T1000 (cell line): ENCODE data around the gene SLC24A3.

Experiments used
- DNase-seq: peaks from one replicate; lab custom pipeline; 2025; ENCODE audit warnings: mixed read lengths; lab: John Stamatoyannopoulos, UW

Gene SLC24A3

GRCh38 chr20:19598117-19598850 is 385.8 kb downstream of the SLC24A3 start:
- no peak for DNase-seq

GRCh38 chr20:19599200-19599599 is 386.8 kb downstream of the SLC24A3 start:
- no peak for DNase-seq

DNA sequence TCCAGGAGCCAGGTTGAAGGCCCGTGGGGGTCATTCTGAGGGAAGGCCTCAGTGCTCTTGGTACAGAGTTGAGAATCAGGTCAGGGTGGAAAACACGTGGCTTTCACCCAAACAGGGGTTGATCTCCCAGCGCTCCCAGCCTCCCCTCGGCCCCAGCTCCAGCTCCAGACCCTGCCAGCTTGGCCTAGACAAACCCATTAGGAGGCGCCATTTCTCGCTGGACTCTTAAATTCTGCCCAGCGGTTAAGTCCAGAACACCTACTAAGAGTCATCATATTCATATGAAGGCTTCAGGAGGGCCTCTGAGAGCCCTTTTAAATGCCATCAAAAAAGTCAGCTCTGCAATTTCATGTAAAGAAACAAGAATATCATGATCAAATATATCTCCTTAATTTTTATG is 387.6 kb downstream of the SLC24A3 start:
- DNase-seq, result no peak

- DNase-seq, result no peak
Measured at GRCh38 chr20:19601126-19601810, 388.8 kb downstream of the SLC24A3 start.

GRCh38 chr20:19602675-19603375 is 390.4 kb downstream of the SLC24A3 start:
- DNase-seq, result no peak

DNA sequence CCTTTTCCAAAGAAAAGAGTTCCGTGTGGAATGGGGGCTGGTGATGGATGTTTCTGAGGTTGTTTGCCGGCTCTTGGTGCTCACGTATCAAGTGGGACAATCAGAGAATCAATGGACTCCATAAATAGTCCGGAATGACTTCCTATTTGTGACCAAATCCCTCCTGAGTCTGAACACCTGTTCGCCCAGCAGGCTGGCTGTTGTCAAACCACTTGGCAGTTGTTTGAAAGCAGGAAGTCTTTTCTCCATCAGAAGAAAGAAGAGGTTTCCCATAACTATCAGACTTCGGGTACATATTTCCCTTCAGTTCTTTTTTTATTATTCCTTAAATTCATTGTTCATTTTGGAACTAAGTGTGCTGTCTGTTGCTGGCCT is 390.9 kb downstream of the SLC24A3 start:
- DNase-seq, result no peak

DNA sequence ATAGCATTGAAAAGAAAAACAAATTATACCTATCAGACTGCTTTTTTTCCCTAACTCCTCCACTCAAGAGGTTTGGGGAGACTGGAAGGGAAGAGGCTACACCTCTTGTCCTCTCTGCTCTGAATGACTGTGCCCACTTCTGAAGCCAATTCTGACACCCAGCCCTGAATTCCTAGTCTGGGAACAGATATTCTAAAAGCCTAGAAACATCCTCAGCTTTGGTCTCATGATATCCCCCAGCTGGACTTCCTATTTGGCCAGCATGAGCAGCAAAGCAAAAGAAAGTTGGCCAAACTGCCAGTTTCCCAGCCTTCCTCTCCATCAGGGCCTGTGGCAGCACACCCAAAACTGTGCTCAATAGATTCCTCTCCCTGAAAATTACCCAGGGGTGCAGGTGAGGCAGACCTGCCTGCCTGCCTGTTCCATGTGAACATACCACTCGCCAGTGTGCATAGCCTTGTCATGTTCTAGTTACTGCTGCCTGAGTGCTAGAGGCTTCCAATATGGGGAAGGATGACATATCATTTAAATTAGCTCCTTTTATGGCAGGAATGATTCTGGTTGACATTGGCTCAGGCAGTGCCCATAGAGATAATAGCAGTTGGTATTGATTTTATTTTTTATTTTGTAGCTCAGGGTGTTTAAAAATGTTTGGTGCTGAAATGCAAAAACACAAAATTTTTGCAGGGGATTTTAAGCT is 393.5 kb downstream of the SLC24A3 start:
- no peak for DNase-seq

- no peak for DNase-seq
Measured at GRCh38 chr20:19609642-19610223, 397.3 kb downstream of the SLC24A3 start.

GRCh38 chr20:19615629-19616028 is 403.2 kb downstream of the SLC24A3 start:
- DNase-seq, result no peak

DNA sequence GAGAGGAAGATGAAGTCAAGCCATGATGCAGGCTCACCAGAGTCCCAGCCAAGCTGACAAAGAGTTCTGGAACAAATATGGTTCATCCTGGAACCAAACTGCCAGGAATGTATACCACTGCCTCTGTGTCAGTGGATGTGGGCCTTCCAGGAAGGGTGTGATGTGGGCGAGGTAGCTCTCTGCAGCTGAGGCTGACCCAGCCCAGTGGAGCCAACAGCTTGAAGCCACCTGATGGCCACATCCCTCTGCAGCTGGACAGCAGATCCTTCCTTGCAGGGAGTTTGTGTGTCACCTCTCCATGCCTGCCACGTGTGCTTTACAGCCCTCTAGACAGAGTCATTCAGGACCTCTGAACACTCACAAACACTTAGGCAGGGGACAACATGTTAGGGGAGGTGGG is 403.6 kb downstream of the SLC24A3 start:
- no peak for DNase-seq

GRCh38 chr20:19616620-19617019 is 404.2 kb downstream of the SLC24A3 start:
- DNase-seq, result no peak

DNA sequence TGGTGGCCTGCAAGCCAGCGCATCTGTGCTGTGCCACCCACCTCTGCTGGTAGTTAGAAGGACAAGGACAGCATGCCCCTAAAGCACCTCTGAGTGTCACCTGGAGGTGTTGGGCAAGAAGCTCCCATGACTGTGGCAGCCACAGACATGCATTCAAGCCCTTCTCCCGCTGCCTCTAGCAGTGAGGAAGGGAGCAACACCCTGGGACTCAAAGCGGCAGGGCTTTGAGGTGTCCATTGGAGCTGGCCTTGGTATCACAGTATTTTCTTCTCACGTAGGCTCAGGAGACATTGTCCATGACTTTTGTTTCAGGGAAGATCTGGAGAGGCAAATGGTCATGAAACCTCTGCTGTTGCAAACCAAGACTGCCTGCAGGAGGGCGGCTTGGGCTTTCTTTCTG is 404.8 kb downstream of the SLC24A3 start:
- DNase-seq, result no peak

DNA sequence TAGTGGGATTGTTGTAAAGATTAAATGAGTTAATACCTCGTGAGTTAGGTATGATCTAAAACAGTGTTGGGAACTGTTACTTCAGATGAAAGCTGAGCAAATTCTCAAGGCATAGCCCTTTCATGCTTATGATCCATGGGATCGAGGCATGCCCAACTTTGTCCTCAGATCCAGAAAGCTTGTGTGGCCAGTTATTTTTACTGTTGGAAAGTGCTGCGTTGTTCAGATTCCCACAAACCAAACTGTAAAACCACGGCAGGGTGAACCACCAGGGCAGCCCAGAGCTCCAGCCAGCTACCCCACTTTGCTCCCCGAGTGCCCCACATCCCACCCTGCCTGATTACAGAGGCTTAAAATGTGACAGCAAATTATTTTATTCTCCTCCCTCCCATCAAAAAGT is 406.3 kb downstream of the SLC24A3 start:
- DNase-seq, result no peak

DNA sequence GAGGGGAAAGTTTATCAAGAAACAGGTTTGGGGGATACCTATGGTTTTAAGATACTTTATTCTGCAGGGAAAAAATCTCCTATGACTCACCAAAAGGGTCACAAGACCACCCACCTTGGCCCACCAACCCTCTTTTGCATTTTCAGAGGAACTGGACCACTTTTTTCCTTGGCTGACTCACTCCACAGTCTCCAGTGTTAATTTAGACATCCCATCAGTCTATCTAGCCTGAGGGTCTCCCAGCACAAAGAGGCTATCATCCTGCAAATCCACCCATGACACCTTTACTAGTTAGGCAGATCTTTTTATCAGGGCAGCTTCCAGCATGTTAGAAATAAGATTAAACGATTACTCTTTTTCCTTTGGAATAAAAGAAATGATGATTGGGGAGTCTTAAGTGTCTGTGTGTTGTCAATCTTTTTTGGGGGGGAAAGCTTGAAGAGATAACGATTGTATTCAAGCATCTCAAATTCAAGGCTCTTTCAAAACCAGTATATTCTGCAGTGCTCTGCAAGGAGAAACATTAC is 407.5 kb downstream of the SLC24A3 start:
- no peak for DNase-seq

DNA sequence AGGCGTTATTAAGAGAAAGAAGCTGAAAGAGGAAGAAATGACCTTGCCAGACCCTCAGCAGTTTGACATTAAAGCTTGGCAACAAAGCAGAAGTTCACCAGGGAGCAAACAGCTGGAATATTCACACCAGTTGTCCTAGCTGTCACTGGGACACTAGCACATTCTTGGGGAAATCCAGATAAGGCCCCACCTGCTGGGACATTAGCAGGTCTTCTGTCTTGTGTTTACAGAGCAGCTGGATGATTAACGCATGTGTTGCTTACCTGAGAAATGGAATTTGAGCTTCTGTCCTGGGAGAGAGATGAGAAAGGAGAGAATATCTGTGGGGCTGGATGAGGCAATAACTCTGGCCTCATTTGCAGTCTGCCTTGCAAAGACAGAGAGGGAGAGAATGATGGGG is 408.0 kb downstream of the SLC24A3 start:
- DNase-seq, result no peak

DNA sequence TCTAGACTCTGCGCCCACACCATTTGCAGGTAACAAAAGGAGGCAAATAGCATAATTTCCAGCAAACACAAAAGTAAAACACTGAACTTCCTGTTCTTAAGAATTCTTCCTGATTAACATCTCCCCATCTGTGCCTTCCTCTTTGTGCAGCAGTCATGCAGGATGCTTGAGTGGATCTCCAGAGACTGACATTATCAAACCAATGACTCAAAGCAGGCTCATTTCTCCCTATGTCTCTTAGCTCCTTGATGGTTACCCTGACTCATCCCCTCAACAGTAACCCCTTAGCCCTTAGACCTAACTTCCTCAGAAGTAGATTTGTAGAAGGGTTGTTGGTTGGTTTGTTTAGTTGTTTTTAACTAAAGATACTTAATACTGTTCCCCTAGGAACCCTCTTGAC is 408.6 kb downstream of the SLC24A3 start:
- DNase-seq, result no peak

GRCh38 chr20:19624221-19624965 is 412.0 kb downstream of the SLC24A3 start:
- no peak for DNase-seq

DNA sequence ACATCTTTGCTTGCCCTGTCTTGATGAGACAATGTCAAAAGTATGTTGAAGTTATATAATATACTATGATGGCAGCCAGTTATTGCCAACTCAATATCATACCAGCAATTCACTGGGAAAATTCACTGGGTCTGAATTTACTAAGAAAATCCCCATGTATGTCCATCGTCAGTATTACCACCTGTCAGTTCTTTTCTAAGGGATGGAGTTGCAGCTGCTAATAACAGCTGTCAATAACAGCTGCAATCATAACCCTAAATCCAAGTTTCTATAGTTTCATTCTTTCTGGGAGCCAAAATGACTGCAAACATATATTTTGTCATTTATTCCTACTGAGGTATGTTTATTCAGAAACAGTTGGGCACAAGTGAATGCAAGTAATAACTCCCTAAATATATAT is 413.0 kb downstream of the SLC24A3 start:
- no peak for DNase-seq

- DNase-seq, result no peak
Measured at GRCh38 chr20:19626896-19627295, 414.5 kb downstream of the SLC24A3 start.

GRCh38 chr20:19628570-19629134 is 416.2 kb downstream of the SLC24A3 start:
- DNase-seq, result no peak

DNA sequence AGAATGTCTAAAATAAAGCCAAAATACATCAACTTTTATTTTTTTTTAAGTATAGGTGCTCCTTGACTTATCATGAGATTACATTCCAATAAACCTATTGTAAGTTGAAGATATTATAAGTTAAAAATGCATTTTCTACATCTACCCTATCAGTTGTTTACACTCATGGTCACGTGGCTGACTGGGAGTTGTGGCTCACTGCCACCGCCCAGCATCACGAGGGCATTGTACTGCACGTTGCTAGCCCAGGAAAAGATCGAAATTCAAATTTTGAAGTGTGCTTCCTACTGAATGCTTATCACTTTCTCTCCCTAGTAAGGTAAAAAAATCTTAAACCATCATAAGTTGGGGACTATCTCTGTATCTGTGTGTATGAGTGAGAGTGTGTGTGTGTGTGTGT is 419.0 kb downstream of the SLC24A3 start:
- no peak for DNase-seq
